Mesenteric fat pad (tissue), 1 donor: ENCODE results near the gene STAMBP. TPM values are rescaled to one million over a fixed set of nuclear protein-coding genes. Genes with fewer than 3 reads are reported as not detected.
A peak's percentile ranks its signal among the peaks of the same experiment; 100 is the strongest.
"Not testable (repeated sequence)": the region's sequence is repeated elsewhere in the genome, so short reads cannot be mapped to it uniquely, and the experiment has no call there.

ENCODE experiments used
- DNase-seq: peaks from one replicate; pipeline ENCODE4 v3.0.0-alpha.2; 2020; ENCODE audit warnings: low spot score
- total RNA-seq: library from RNA; stranded (reverse); fragmentation: NEBNext Ultra II Directional; extraction: Animal tissue kit (Norgen Biotek cat#: 25700); gene quantifications from one replicate; pipeline ENCODE4 v1.2.1, GENCODE V29; 2021
- donor health status: DM: yes; HTN: yes; CAD: no.

Gene STAMBP
- total RNA-seq, 1 donor from 2014 or later = 25.6 TPM

DNA sequence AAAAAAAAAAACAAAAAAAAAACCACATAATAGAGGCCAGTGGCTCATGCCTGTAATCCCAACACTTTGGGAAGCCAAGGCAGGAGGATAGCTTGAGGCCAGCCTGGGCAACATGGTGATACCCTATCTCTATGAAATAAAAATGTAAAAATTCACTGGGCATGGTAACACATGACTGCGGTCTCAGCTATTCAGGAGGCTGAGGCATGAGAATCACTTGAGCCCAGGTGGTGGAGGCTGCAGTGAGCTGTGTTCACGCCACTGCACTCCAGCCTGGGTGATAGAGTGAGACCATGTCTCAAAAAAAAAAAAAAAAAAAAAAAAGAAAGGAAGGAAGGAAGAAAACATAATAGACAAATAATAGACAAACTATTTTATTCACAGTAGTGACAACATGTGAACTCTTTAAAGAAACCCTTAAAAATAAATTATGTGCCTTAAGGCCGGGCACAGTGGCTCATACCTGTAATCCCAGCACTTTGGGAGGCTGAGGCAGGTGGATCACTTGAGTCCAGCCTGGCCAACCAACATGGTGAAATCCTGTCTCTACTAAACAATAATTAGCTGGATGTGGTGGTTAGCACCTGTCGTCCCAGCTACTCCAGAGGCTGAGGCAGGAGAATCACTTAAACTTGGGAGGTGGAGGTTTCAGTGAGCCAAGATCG is 75.3 kb downstream of the STAMBP start:
- DNase-seq = not testable (repeated sequence)

- DNase-seq = no peak
Observed at GRCh38 chr2:73904952-73905351, 76.2 kb downstream of the STAMBP start.

GRCh38 chr2:73906847-73907505 is 78.2 kb downstream of the STAMBP start:
- peak; percentile 62 for DNase-seq

GRCh38 chr2:73907840-73908452 is 79.2 kb downstream of the STAMBP start:
- DNase-seq = peak; percentile 64

DNA sequence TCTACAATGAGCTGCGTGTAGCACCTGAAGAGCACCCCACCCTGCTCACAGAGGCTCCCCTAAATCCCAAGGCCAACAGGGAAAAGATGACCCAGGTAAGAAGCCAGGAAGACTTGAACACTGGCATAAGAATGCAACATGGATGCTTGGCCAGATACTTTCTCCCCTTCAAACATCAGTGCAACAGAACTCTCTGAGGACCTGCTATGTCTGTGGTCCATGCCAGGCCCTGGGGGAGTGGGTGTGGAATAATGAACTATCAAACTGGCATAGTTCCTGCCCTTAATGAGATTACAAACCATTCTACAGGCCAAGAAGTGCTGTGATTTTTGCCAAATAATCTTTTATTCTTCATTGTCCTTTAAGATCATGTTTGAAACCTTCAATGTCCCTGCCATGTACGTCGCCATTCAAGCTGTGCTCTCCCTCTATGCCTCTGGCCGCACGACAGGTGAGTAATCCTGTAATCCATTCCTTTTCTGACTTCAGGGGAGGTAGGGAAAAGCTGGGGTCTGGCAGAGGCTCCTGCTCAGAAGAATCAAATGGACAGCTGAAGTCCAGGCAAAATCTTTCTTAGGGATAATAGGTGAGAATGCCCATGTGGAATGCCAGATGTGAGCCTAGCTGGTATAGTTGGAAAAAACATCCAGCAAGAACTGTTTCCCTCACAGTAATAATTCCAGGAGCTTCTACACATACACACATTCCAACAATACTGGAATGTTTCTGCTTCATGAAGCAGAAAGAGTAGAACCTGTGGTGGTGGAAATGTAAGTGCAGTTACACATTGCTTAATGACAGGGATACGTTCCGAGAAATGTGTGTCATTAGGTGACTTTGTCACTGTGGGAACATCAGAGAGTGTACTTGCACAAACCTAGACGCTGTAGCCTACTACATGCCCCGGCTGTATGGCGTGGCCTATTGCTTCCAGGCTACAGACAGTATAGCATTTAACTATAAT is 80.2 kb downstream of the STAMBP start:
- DNase-seq = peak; percentile 33

DNA sequence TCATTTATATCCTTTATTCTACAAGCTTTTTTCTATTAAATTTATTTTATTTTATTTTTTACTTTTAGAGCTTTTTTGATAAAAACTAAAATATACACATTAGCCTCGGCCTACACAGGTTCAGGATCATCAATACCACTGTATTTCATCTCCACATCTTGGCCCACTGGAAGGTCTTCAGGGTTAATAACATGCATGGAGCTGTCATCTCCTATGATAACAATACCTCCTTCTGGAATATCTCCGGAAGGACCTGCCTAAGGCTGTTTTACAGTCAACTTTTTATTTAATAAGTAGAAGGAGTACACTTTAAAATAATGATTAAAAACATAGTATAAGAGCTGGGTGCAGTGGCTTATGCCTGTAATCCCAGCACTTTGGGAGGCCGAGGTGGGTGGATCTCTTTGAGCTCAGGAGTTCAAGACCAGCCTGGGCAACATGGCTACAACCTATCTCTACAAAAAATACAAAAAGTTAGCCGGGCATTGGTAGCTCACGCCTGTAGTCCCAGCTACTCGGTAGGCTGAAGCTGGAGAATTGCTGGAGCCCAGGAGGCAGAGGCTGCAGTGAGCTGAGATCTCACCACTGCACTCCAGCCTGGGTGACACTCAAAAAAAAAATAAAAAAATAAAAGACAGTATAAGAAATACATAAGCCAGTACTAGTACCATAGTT is 82.2 kb downstream of the STAMBP start:
- no peak for DNase-seq

DNA sequence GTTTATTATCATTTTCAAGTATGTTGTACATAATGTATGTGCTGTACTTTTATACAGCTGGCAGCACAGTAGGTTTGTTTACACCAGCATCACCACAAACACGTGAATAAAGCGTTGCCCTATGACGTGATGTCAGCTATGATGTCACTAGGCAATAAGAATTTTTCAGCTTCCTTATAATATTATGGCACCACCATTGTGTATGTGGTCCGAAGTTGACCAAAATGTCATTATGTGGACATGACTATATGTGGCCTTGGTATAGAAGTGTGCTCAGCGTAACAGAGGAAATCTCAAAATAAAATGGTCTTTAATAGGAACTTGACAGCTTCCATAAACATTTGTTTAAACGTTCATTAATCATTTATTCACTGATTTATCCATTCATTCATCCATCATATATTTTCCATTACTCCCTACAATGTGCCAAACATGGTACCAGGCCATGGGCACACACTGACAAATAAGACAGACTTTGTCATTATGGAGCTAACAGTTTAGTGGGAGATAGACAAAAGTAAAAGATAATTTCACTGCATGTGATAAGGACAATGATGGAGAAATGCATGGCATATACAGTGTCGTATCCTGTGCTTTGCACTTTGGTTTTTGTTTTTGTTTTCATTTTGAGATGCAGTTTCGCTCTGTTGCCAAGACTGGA is 82.9 kb downstream of the STAMBP start:
- no peak for DNase-seq

- no peak for DNase-seq
Observed at GRCh38 chr2:73913414-73914054, 84.8 kb downstream of the STAMBP start.

DNA sequence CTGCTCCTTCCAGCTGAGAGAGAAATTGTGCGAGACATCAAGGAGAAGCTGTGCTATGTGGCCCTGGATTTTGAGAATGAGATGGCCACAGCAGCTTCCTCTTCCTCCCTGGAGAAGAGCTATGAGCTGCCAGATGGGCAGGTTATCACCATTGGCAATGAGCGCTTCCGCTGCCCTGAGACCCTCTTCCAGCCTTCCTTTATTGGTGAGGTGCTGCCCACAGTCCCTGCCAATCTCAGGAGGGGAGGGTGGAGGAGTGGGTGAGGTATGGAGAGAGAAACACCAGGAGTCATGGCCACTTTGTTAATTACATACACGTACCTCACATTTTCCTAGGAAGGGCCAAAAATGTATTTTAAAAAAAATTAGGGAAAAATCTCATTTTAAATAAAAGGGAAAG is 85.9 kb downstream of the STAMBP start:
- peak; percentile 59 for DNase-seq

GRCh38 chr2:73915437-73915993 is 86.8 kb downstream of the STAMBP start:
- no peak for DNase-seq

DNA sequence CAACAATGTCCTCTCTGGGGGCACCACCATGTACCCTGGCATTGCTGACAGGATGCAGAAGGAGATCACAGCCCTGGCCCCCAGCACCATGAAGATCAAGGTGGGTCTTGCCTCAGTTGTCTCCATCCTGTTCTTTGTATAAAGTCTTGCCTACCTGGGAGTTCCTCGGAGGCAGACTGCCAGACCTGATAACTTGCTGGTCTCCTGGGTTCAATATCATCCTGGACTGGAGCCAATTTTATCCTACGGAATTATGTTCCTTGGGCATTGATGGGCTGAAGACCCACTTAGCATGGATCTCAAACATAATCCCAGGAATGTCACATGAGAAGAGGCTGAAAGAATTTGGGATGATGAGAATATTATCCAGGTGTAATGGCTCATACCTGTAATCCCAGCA is 87.9 kb downstream of the STAMBP start:
- no peak for DNase-seq

GRCh38 chr2:73917296-73917695 is 88.5 kb downstream of the STAMBP start:
- no peak for DNase-seq

GRCh38 chr2:73917696-73918207 is 89.0 kb downstream of the STAMBP start:
- no peak for DNase-seq

GRCh38 chr2:73918856-73919255 is 90.1 kb downstream of the STAMBP start:
- DNase-seq = no peak

DNA sequence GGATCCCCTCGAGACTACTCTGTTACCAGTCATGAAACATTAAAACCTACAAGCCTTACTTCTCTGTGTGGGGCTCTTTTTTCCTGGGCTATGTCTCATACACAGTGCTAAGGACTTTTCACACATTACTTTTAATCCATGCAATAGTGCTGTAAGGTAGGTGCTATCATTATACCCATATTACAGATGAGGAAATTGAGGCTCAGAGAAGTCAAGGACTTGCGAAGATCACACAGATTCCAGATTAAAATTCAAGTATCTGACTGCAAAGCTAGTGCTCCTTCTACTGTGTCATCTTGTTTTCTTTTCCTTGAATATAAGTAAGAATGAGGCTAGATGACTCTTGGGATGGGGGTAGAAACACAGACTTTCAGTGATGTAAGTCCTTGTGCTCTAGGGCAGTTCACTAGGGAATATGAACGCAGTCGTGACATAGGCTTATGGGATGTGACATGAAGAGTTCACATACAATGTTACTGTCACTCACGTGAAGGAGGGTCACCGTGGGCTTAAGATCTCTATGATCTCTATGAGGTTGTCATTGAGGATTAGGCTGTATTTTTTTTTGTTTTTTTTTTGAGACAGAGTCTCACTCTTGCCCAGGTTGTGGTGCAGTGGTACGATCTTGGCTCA is 91.0 kb downstream of the STAMBP start:
- DNase-seq = no peak

DNA sequence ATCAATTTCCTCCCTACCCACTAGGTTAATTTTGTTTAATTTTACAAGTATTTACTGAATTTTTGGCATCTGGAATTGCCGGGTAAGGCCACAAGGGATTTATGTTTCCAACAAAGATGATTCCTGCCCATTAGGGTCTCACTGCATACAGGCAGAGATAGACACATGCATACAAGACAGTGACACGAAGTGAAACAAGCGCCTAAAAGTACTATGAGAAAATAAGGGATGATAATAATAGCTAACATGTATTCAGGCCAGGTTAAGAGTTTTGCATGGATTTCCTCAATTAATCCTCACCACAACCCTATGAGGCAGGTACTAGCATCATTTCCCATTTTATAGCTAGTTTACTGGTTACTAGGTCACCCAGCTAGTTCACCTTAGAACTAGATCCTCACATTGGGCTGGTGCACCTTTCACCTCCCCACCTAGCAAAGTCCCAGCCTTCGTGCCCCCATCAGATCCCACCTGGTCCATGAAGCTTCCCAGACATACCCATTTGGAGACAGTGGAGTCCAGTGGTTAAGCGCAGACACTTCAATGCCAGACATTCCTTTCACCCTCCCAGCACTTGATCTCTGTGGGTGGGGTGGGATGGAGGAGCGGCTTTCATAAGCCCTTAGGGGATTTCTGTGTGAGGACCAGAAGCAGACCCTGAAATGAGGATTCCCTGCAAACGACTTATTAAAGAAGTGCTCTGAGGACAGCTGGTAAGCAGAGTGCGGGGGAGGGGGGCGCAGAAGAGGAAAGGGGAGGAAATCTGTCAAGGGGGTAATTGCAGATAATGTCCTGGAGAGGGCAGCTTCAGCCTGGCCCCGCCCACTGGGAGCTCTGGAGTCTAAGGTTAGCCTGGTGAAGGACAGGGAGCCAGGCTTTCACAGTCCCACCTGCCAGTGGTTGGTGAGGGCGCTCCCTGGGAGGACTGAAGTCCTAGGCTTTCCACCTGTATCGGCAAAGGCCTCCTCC is 92.1 kb downstream of the STAMBP start:
- DNase-seq = no peak

DNA sequence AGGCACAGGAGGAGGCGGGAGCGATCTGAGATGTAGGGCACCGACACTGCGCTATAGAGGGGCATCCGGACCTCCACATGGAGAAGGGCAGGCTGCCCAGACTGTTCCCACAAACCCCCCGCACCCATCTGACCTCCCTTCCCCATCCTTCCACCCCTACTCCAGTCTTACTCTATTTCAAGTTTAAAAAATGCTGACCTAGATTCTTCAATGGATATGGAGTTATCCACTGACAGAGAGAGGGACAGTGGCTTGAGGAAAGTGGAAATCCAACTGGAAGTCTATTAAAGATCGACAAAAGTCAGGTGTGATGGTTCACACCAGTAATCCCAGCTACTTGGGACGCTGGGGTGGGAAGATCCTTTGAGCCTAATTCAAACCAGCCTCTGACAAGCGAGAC is 92.8 kb downstream of the STAMBP start:
- DNase-seq = no peak

DNA sequence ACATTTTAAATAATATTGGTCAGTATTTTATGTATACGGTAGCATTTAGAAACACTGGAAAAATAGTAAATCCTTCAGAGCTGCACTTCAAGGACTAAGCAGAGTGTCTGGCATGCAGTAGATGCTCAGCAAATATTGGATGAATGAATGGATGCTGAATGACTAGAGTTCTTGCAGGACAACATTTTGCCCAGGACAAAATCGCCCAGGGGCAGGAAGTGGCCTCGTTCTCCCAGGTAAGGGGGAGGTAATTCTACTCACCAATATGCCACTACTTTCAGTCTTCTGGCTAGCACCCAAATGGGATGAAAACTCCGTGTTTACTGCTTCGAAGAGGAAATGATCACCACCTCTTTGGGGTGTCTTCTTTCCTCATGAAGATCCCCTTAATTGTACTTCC is 93.9 kb downstream of the STAMBP start:
- no peak for DNase-seq
